OCI-LY1 (cell line): ENCODE results near the gene DMBT1.

Source experiments
- H2AFZ ChIP-seq: fragments of 200-600 bp; sonication (generic), shearing (Covaris generic); 2 replicates; pipeline ENCODE4 v1.6.0; 2014; ENCODE audit warnings: antibody characterized with exemption, mild to moderate bottlenecking, low read length
- H3F3A ChIP-seq: fragments of 200-600 bp; sonication (generic), shearing (Covaris generic); 2 replicates; pipeline ENCODE4 v1.6.0; 2014; ENCODE audit warnings: mild to moderate bottlenecking, antibody characterized with exemption, low read length, moderate library complexity; ENCODE audit not compliant: insufficient read depth
- H3K27ac ChIP-seq: fragments of 200-600 bp; sonication (generic); 2 replicates; pipeline ENCODE4 v1.5.1; 2014; ENCODE audit warnings: low read length, mixed run types, mild to moderate bottlenecking, low read depth; ENCODE audit not compliant: poor library complexity, severe bottlenecking
- H3K27me3 ChIP-seq: fragments of 200-600 bp; sonication (generic); 2 replicates; pipeline ENCODE4 v1.6.0; 2014; ENCODE audit warnings: antibody characterized with exemption, mild to moderate bottlenecking, low read length, moderate library complexity; ENCODE audit not compliant: insufficient read depth
- H3K36me3 ChIP-seq: fragments of 200-600 bp; sonication (generic); 2 replicates; pipeline ENCODE4 v1.6.1; 2014; ENCODE audit warnings: mild to moderate bottlenecking, antibody characterized with exemption, low read length, moderate library complexity, mixed read lengths; ENCODE audit not compliant: insufficient read depth
- H3K4me1 ChIP-seq: fragments of 200-600 bp; sonication (generic); 2 replicates; pipeline ENCODE4 v1.5.1; 2014; ENCODE audit warnings: mild to moderate bottlenecking, low read length, moderate library complexity; ENCODE audit not compliant: insufficient read depth, severe bottlenecking
- H3K4me2 ChIP-seq: fragments of 200-600 bp; sonication (generic), shearing (Covaris generic); 2 replicates; pipeline ENCODE4 v1.6.1; 2014; ENCODE audit warnings: low read length
- H3K4me3 ChIP-seq: fragments of 200-600 bp; sonication (generic); 2 replicates; pipeline ENCODE4 v1.5.1; 2014; ENCODE audit warnings: low read length, low read depth, mild to moderate bottlenecking, mixed read lengths; ENCODE audit not compliant: poor library complexity, severe bottlenecking
- H3K79me2 ChIP-seq: fragments of 200-600 bp; shearing (Covaris generic); 2 replicates; pipeline ENCODE4 v1.6.1; 2016; ENCODE audit warnings: mixed run types, low read length, mixed read lengths; ENCODE audit not compliant: insufficient read depth
- H3K9ac ChIP-seq: fragments of 200-600 bp; sonication (generic), shearing (Covaris generic); 2 replicates; pipeline ENCODE4 v1.6.1; 2014; ENCODE audit warnings: mild to moderate bottlenecking, low read length, mixed read lengths
- H3K9me2 ChIP-seq: fragments of 200-600 bp; sonication (generic), shearing (Covaris generic); 2 replicates; pipeline ENCODE4 v1.6.1; 2014; ENCODE audit warnings: low read depth, mild to moderate bottlenecking, low read length, mixed read lengths
- H3K9me3 ChIP-seq: fragments of 200-600 bp; shearing (Covaris generic); 2 replicates; pipeline ENCODE4 v1.6.1; 2014; ENCODE audit warnings: low read length, mixed read lengths
- H4K20me1 ChIP-seq: fragments of 200-600 bp; sonication (generic), shearing (Covaris generic); 2 replicates; pipeline ENCODE4 v1.6.0; 2016; ENCODE audit warnings: mild to moderate bottlenecking, low read length; ENCODE audit not compliant: insufficient read depth
- CTCF ChIP-seq: fragments of 200-600 bp; sonication (generic), shearing (Covaris generic); IDR thresholded peaks from 2 replicates; pipeline ENCODE4 v1.5.1; 2017; ENCODE audit warnings: mild to moderate bottlenecking, antibody characterized with exemption, low read length, moderate library complexity, mixed read lengths
- EZH2 ChIP-seq: fragments of 200-600 bp; sonication (generic), shearing (Covaris generic); IDR thresholded peaks from 2 replicates; pipeline ENCODE4 v1.8.0; 2017; ENCODE audit warnings: borderline replicate concordance, mixed run types, mild to moderate bottlenecking, antibody characterized with exemption, low read length, moderate library complexity, mixed read lengths

The DMBT1 gene

GRCh38 chr10:122632576-122632975, 72.0 kb downstream of the DMBT1 start:
- H3K36me3 ChIP-seq: no peaks in the 10 kb centered on the region
- TF ChIP-seq EZH2 (no peak), CTCF (no peak)

DNA sequence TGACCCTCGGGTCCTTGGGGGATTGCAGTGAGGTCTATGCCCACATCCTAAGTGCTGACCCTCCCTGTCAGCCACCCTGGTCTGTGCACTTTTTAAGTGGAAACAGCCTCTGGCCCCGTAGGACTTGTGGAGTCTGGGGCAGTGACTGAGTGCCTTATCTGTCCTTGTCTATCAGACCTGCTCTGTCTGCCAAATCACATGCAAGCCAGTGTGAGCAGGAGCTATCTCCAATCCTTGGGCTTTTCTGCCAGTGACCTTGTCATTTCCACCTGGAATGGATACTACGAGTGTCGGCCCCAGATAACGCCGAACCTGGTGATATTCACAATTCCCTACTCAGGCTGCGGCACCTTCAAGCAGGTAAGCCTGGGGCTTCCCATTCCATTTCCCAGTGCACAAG, 76.4 kb downstream of the DMBT1 start:
- Histone ChIP-seq H3K9me2 (no peaks in the 10 kb centered on the region), H3F3A (no peaks in the 10 kb centered on the region), H4K20me1 (no peaks in the 10 kb centered on the region), H3K36me3 (no peaks in the 10 kb centered on the region), H3K9ac (no peak overlapping the region), H3K9me3 (no peaks in the 10 kb centered on the region), H3K79me2 (no peaks in the 10 kb centered on the region), H3K27ac (no peak overlapping the region), H3K4me1 (no peaks in the 10 kb centered on the region), H3K4me3 (no peak overlapping the region), H3K4me2 (no peak overlapping the region), H2AFZ (no peak overlapping the region), H3K27me3 (no peaks in the 10 kb centered on the region; the same call in 1 of the 2 replicates)
- no peak for TF ChIP-seq CTCF
- no peak for TF ChIP-seq EZH2

More at GRCh38 chr10:122632576-122632975, 72.0 kb downstream of the DMBT1 start:
- Histone ChIP-seq H3K4me3 (no peak overlapping the region), H3K79me2 (no peaks in the 10 kb centered on the region), H3K9me3 (no peaks in the 10 kb centered on the region), H3K27me3 (no peaks in the 10 kb centered on the region; the same call in 1 of the 2 replicates), H2AFZ (no peak overlapping the region), H3K4me1 (no peaks in the 10 kb centered on the region), H3F3A (no peaks in the 10 kb centered on the region), H3K4me2 (no peak overlapping the region), H4K20me1 (no peaks in the 10 kb centered on the region), H3K27ac (no peak overlapping the region), H3K9ac (no peak overlapping the region), H3K9me2 (no peaks in the 10 kb centered on the region)

DNA sequence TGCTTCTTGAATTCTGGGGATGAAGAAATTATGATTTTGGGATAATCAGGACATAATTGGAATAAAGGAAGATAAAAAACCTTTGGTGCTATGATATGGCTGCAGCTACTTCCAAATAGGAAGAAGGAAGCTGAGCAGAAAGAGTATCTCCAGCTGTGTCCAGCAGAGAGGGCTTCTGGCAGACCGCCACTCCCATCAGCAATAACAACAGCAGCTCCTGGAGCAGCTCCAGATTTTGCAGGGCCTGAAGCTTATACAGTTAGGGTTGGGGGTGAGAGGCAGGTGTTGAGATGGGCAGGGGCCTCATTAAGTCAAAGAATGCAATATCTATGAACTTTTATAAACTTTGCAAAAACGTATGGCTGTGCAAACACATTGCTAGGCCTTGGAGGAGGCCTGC, 76.8 kb downstream of the DMBT1 start:
- Histone ChIP-seq H3K9ac (no peak overlapping the region), H3K9me3 (no peaks in the 10 kb centered on the region)

More for the DNA sequence above, 76.8 kb downstream of the DMBT1 start:
- H3K4me3 ChIP-seq: no peak overlapping the region
- no peaks in the 10 kb centered on the region for H3K36me3 ChIP-seq
- no peaks in the 10 kb centered on the region for H3K79me2 ChIP-seq
- TF ChIP-seq CTCF: no peak
- H3K4me2 ChIP-seq: no peak overlapping the region
- H4K20me1 ChIP-seq: no peaks in the 10 kb centered on the region
- no peaks in the 10 kb centered on the region for H3K4me1 ChIP-seq
- H2AFZ ChIP-seq: no peak overlapping the region
- H3K27ac ChIP-seq: no peak overlapping the region
- H3F3A ChIP-seq: no peaks in the 10 kb centered on the region
- H3K9me2 ChIP-seq: no peaks in the 10 kb centered on the region
- no peaks in the 10 kb centered on the region; the same call in 1 of the 2 replicates for H3K27me3 ChIP-seq
